GM18508 (cell line): ENCODE measurements around the gene CATSPER3.

Experiments used
- ATAC-seq: cut with Tn5 transposase; IDR thresholded peaks from one replicate; pipeline ENCODE4 v1.9.1; 2021; ENCODE audit warnings: moderate number of reproducible peaks; ENCODE audit not compliant: insufficient read depth, unreplicated experiment

Gene CATSPER3

DNA sequence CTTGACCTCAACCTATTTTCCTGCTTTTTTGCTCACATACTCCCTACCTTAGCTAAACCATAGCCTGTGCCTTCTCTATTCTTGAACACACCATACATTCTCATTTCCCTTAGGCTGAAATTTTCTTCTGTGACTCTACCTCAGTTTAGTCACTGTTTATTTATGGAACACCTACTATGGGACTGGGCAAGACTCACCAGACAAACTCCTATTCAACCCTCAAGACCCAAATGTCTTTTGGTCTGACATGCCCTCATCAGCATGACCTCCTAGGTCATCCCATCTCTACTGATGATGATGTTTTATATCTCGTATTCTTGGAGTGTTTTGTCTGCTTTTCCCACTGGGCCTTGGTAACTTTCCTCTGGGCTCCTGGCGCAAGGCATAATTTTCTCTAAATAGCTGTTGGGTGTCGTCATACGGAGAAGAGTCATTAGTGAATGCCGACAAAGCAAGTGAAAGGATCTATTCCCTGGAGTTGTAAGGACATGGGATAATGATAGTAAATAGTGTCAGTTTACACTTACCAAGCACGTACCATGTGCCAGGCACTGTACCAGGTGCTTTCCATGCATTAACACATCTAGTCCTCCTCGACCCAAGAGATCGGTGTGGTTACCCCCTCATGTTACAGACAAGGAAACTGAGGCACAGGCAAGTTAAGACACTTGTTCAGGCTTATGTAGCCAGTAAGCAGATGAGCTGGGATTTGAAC is 88.8 kb downstream of the CATSPER3 start:
- no peak for ATAC-seq

DNA sequence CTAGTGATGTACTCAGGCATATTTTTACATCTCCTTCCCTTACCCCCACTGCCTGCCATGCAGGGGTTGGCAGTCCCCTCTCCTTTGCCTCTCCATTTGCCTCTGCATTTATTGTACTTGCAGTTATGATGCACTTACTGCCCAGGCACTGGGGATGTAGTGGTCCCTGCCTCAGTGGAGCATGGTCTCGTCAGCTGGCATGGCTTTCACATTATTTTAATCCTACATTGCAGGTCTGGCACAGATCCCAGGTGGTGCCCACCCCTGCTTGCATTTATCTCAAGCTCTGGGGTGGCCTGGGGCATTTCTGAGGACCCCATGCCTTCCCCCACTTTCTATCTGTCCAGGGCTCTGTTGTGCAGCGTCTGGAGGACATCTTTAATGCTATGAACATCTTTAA is 89.5 kb downstream of the CATSPER3 start:
- no peak for ATAC-seq

DNA sequence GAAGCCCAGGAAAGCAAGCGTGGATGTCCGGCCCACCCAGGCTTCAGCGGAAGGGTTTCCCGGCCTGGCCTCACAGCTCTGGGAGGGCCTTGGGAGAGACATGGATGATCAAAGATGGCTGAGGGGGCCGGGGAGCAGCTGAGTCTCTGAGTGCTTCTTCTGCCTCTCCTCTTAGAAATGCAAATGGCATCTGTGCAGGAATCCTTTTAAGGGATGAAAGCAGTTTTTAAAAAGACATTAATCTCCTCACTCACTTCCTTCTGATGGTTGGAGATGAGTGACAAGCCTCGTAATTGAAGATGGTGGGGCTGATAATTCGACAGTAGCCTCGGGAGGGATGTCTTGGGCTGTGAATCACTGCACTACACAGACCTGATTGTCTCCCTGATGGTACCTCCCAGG is 90.6 kb downstream of the CATSPER3 start:
- no peak for ATAC-seq

DNA sequence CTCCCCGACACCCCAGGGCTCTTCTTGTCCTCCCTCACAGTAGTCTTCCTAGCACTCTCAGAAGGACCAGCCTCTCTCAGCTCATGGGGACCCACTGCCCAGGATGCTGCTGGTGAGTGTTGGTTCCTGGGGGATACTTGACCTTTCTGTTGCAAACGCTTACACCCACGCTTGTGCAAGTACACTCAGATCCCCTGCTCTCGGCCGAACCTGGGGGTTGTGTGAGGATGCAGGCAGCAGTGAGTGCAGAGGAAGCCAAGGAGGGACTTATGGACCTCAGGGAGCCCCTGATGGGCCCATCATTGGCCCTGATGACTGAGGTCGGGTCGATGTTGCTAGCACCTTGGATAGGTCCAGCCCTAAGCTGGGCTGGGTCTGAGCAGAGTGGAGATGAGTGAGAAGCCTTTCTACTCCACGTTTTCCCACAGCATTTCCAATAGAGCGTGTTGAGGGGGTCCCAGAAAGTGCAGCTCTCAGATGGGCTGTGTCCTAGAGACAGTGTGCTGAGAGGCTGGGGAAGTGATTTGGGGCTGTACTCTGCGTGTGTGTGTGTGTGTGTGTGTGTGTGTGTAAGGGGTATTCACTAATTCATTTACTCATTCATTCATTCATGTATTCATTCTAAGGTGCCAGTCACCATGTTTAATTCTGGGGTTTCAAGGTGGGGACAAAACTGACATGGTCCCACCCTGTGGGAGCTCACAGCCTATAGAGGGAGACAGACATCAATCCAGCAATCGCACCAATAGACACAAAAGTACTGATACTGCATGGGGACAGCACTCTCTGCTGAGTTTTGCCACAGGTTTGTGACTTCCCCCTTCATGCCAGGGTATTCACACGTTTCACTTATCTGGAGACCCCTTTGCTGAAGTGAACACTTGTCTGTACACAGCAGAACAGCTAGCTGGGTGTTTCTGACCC is 91.6 kb downstream of the CATSPER3 start:
- ATAC-seq = no peak

DNA sequence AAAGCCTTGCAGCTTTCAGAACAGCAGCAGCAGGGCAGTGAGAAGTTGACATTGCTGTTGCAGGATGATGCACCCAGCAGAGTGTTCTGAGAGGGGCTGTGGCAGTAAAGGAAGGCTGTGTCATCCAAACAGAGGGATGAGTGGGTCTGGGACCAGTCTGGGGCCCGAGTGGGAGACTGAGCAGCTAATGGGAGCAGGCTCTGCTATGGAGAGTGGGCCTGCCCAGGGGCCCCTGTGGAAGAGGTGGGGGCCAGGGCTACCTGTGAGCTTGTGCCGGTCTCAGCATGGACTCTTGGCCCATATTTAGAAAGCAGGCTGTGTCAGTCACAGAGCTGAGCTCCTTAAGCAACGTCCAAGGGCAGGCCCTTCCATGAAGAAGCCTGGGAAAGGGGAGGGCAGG is 92.3 kb downstream of the CATSPER3 start:
- no peak for ATAC-seq

DNA sequence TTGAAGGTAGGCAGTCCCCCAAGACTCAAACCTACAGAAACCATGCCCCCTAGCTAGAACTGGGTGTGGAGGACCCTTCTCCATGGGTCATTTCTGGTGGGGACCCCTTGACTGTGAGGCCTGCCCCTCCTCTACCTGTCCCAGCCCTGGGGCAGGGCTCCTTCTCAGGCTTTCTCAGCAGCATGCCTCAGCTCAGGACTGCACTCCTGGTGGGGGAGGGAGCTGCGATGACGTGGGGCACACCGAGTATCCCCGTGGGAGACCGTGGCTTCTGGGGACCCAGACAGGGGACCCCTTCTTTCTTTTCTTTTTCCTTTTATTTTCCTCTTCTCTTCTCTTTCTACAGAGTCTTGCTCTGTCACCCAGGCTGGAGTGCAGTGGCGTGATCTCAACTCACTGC is 93.3 kb downstream of the CATSPER3 start:
- ATAC-seq = no peak
